HG02981 (cell line): ENCODE results near the gene CCL3.
"Not testable (repeated sequence)": the region's sequence is repeated elsewhere in the genome, so short reads cannot be mapped to it uniquely, and the experiment has no call there.

Source experiments
- ATAC-seq: cut with Tn5 transposase; IDR thresholded peaks from one replicate; pipeline ENCODE4 v1.9.1; 2021; ENCODE audit warnings: mild to moderate bottlenecking, moderate library complexity; ENCODE audit not compliant: unreplicated experiment

CCL3 gene

GRCh38 chr17:36089888-36090836 lies at the start of gene CCL3:
Gene CCL3 (minus strand): TSS chr17:36090143. CDS start chr17:36090058, 85 bp downstream.
- ATAC-seq, result peak; percentile 63

DNA sequence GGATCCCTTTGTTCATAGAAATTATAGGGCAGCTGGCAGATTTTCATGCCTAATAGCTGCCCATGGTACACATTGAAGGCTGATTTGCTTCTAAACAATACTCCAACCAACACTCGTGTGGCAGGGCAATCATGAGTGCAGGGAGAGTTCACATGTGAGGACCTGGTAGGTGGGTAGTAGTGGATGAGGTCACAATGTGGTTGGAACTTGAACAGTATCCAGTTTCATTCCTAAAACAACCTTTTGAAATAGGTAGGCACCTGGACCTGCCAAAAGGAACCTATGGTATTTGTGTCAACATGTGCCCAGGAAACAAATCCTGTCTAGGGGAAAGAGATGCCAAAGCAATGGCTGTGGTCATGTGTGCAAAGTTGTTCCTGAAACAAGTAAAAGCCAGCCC lies 46.5 kb upstream of the CCL3 start:
- no peak for ATAC-seq

DNA sequence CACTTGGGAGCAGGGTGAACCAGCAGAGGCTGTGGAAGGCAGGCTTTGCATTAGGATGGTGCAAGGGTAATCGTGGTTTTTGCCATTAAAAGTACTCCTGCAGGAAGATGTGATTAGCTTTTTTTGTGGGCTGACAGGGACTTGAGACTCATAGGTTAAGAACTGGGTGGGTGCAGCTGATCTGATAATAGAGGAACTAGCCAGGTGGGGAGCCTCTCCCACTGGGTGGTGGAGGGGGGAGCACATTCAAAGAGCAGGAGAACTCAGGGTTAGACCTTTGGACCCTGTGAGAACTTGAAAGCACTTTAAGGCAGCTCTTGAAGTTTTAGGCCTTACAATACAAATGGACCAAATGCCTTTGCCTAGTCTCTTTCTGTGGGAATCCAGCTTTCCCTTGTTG lies 46.1 kb upstream of the CCL3 start:
- ATAC-seq, result no peak

- no peak for ATAC-seq
Observed at GRCh38 chr17:36135465-36135864, 45.5 kb upstream of the CCL3 start.

DNA sequence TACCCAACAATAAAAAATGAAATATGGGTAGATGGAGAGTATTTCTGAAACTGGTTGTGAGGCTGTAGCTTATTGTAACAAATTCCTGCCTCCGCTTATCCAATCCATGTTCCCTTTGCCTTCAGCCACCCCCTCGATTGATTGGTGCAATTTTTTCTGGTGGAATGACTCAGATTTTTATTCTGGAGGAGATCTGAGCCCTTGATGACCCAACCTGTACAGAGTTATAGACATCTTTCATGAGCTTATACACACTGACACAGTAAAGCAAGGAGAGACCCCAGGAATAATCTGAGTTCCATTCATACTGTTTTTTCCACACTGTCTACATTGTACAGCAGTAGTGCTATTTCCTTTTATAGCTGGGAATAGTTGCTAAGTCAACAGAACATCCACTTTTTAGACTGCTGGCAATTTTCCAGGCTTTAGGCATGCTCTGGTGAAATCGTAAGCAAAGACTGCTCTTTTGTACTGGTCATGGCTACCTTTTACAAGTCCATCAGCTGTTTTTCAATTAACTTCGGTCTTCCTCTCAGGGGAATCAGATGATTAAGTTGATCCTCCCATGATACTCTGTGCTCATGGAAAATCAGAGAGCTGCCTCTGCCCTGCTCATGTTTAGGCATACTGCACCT lies 43.8 kb upstream of the CCL3 start:
- no peak for ATAC-seq

GRCh38 chr17:36132421-36132831 lies 42.5 kb upstream of the CCL3 start:
- no peak for ATAC-seq

DNA sequence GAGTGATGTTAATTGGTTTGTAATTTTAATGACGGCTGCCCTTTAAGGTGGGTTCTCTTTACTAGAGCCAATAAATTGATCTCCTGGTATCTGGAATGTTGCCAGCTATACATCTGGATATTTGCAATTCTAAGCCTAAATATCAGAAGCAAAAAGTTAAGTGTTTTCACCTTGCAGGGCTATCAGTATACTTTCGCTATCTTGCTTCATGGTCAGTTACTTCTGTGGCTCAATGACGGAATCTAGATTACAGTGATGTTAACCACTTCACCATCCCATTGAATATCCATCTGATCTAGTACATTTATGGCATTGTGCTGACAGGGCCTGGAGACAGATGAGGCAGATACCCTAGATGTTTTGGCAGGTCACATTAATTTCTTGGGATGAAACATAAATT lies 42.0 kb upstream of the CCL3 start:
- no peak for ATAC-seq

- ATAC-seq, result no peak
Observed at GRCh38 chr17:36131421-36131820, 41.5 kb upstream of the CCL3 start.

DNA sequence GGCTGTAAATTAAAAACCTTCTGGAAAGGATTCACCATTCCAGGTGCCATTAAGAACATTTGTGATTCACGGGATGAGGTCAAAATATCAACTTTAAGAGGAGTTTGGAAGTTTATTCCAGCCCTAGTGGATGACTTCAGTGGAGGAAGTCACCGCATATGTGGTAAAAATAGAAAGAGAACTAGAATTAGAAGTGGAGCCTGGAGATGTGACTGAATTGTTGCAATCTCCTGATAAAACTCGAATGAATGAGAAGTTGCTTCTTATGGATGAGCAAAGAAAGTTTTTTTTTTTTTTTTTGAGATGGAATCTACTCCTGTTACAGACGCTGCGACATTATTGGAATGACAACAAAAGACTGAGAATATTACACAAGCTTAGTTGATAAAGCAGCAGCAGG lies 40.4 kb upstream of the CCL3 start:
- ATAC-seq, result no peak

DNA sequence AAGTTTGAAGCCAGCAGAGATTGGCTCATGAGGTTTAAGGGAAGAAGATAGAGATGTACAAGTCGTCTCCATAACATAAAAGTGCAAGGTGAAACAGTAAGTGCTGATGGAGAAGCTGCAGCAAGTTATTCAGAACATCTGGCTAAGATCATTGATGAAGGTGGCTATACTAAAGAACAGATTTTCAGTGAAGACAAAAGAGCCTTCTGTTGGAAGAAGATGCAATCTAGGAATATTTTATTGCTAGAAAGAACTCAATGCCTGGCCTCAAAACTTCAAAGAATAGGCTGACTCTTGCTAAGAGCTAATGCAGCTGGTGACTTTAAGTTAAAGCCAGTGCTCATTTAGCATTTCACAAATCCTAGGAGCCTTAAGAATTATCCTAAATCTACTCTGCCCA lies 39.7 kb upstream of the CCL3 start:
- no peak for ATAC-seq

- no peak for ATAC-seq
Observed at GRCh38 chr17:36128411-36128978, 38.6 kb upstream of the CCL3 start.

- ATAC-seq, result no peak
Observed at GRCh38 chr17:36127911-36128310, 38.0 kb upstream of the CCL3 start.

- ATAC-seq, result peak; percentile 53
Observed at GRCh38 chr17:36127199-36127893, 37.4 kb upstream of the CCL3 start.

DNA sequence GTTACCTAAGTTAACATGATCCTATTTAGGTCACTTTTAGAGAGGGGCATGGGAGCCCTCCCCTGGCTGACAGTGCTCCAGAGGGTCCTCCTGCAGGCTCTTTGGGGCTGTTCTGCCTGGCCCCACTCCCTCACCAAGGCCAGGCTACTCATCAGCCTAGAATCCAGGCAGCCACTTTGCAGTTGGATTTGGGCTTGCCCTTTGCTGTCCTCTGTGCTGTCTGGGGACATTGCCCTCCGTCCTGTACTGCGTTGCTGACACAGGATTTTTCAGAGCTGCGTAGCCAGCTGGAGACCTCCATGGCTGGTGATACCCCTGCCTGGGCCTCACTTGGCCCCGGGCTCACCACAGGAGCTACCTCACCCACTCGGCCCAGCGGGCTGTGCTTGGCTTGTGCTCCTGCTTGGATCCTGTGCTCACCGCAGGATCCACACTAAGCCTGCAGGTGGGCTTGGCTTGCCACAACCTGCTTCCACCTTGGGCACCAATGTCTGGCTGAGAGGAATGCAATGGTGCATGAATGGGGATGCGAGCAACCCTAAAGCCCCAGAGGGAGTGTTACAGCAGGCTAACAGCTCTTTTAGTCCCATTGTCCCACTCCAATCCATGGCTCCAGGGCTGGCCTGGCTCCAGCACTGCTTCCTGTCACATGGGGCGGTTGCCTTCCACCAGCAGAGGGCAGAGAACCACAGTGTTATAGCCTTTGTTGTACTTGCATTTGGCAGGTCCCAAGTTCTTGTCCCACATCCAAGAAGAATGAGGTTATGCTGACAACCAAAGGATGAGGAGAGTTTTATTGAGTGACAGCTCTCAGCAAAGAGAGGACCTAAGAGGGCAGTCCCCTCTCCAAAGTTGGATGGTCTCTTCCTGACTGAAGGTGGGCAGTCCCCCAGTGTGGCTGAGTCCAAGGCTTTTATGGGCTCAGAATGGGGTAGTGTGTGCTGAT lies 35.2 kb upstream of the CCL3 start:
- no peak for ATAC-seq

DNA sequence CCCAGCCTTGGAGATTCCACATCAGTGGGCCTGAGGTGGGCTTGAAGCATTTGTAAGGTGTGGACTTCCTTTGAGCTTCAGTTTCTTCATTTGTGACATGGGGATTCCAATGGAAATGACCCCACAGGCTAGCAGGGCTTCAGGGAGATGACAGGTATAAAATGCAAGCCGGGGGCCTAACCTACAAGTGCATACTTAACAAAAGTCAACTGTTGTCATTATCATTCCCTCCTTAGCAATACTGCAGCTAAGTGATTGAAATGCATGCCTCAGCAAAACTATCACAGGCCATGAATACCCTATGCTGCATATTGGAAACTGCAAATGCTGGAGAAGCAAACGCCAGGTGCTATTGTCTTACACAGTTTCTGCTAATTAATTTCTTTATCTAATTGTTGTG lies 33.5 kb upstream of the CCL3 start:
- no peak for ATAC-seq

- not testable (repeated sequence) for ATAC-seq
Observed at GRCh38 chr17:36121099-36121498, 31.2 kb upstream of the CCL3 start.

DNA sequence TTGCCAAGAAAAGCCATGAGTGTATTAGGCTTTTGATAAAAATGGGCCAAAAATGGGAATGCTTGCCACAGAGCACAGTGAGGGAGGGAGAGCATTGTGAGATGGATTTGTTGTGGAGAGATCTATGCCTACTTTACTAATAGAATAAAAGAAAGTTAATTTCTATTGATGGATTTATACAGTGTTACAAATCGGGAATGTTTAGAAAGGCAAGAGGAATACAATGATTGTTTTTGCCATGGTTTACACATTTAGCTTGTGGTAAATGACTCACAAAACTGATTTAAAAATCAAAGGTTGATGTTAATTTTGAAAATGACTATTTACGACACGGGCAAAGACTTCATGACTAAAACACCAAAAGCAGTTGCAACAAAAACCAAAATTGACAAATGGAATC lies 30.3 kb upstream of the CCL3 start:
- no peak for ATAC-seq

- ATAC-seq, result no peak
Observed at GRCh38 chr17:36118477-36119353, 28.8 kb upstream of the CCL3 start.
